ENCODE data around the gene ATP10A.

DNA sequence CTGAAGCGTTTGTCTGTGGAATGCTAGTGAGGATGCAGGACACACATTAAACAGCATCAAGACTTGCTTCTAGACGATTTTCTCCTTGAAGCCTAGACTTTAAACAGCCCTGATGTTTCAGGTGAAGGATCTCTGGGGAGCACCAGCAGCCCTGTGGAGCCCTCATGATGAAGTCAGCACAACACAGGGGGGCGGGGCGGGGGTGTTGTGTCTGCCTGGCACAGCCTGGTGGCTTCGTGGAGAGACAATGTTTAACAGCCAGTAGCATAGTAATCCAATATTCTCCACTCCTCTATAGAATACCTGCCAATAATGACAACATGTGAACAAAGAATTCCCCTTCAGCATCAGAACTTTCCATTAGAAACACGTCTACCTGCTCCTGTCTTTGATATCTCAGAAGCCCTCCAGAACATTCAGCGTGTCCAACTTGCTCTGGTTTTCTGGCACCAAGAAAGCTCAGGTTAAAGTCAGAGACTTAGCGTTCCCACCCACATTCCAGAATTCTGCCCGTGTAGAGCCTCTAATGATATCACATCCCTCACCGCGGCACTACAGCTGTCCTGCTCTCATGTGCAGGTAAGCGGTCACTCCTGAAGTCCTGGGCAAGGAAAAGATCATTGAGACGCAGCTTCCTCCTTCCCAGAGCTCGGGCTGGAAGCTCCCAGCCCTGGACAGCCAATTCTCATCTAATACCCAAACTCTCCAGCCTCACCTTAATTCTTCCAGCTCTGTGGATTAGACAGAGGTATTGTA lies 98.0 kb downstream of the ATP10A start:
- TF ChIP-seq EP300 (IDR thresholded peaks at IDR 0.05) (no peak), POLR2A (IDR thresholded peaks at IDR 0.05) (no peak)
